Embryonic facial prominence (tissue), 1 donor: ENCODE measurements around the gene THBS3.
"Not testable (repeated sequence)": the region's sequence is repeated elsewhere in the genome, so short reads cannot be mapped to it uniquely, and the experiment has no call there.

Experiments
- DNase-seq: peaks from one replicate; pipeline ENCODE4 v3.0.0-alpha.2; 2016; ENCODE audit errors: extremely low spot score

THBS3 gene

DNA sequence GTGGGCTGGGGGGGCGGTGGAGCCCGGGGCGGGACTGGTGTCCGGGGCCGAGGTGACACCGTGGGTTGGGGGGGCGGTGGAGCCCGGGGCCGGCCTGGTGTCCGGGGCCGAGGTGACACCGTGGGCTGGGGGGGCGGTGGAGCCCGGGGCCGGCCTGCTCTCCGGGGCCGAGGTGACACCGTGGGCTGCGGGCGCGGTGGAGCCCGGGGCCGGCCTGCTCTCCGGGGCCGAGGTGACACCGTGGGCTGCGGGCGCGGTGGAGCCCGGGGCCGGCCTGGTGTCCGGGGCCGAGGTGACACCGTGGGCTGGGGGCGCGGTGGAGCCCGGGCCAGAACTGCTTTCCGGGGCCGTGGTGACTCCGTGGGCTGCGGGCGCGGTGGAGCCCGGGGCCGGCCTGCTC is 17.8 kb downstream of the THBS3 start:
- DNase-seq: not testable (repeated sequence)

- DNase-seq: no peak
Measured at GRCh38 chr1:155188268-155188667, 19.4 kb downstream of the THBS3 start.

DNA sequence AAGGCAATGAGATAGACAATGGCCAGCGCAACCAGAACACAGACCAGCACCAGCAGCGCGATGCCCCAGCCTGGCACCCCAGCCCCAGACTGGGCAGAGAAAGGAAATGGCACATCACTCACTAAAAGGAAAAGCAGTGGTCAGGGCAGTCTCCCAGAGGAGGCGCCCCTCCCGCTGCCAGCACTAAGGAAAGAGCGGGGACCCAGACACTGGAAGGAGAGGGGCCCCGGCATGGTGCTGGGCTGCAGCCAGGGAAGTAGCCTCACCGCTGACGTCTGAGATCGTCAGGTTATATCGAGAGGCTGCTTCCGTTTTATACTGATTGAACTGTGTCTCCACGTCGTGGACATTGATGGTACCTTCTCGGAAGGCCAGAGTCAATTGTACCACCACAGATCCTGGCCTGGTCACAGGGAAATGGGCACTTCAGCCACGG is 20.2 kb downstream of the THBS3 start:
- no peak for DNase-seq

GRCh38 chr1:155186794-155187455 is 20.8 kb downstream of the THBS3 start:
- no peak for DNase-seq

DNA sequence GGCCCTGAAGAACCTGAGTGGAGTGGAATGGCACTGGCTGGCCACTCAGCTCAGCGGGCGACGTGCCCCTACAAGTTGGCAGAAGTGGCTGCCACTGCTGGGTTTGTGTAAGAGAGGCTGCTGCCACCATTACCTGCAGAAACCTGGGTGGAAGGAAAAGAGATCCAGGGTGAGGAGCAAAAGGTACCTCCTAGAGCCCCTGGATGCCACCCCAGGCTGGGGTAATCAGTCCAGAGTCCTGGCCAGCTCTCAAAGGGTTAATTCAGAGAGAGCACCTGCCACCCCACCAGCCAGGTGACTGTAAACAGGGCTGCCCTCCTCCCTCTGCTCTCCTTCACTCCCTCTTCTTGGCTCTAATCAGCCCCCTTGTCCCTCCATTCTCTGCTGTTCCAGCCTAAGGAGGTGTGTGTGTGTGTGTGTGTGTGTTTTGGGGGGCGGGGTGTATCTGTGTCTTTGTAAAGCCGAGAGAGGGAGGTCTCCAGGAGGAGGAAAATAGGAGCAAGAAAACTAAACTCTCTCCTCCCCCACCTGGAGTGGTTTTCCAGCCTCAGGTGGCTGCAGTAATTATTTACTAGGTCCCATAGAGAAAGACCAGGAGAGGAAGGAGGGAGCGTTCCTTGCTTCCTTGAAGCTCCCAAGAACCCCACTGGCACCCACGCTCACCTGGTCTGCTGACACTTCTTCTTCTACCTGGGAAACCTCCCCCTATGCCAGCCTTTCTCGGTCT is 21.5 kb downstream of the THBS3 start:
- DNase-seq: no peak

DNA sequence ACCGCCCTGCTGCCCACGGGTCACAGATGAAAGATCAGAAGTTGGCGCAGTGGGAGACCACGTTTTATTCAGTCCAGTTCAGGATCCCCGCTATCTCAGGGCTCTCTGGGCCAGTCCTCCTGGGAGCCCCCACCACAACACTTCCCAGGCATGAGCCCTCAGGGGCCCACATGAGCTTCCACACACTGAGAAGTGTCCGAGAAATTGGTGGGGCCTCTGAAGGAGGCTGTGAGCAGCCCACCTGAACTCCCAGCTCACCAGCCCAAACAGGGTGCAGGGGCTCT is 22.0 kb downstream of the THBS3 start:
- no peak for DNase-seq

DNA sequence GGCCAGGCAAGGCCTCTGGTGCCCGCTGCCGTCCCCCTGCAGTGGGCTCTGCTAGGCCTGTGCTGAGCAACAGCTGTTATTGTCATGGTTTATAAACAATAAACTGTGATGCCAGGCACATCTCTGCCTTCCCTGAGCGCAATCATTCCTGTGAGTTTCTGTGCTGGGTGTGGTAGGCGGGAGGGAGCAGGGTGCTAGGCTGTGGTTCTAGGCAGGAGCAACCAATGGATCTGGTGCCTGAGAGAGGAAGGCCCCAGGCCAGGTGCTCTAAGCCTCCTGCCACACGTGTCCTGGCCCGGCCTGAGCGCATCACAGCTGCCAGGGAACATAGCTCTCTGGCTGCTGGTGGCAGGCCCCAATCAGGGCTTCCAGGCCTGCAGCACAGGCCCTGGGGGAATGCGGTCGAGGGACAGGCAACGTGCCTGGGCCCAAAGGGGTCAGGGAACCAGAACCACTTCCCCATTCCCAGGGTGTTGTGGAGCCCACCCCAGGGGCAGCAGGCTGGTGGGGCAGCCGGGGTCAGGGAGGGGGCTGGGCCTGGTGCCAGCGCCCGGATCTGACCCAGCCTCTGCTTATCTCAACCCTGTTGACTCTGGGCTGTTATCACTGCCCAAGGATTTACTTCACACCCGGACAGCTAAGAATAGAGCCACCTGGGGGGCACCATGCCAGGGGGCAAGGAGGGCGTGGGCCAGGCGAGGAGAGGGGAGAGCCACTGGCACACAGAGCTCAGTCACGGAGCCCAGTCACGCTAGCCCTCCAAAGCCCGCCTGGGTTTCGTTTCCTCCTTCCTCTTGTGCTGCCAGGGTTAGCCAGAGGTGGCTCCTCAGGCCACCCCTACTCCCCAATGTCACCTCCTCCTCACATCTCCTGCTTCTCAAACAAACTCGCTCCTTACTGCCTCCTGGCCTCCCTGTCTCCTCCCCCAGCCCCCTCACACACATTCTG is 22.6 kb downstream of the THBS3 start:
- no peak for DNase-seq

- no peak for DNase-seq
Measured at GRCh38 chr1:155184351-155184811, 23.3 kb downstream of the THBS3 start.

- DNase-seq: no peak
Measured at GRCh38 chr1:155183775-155184221, 23.9 kb downstream of the THBS3 start.

DNA sequence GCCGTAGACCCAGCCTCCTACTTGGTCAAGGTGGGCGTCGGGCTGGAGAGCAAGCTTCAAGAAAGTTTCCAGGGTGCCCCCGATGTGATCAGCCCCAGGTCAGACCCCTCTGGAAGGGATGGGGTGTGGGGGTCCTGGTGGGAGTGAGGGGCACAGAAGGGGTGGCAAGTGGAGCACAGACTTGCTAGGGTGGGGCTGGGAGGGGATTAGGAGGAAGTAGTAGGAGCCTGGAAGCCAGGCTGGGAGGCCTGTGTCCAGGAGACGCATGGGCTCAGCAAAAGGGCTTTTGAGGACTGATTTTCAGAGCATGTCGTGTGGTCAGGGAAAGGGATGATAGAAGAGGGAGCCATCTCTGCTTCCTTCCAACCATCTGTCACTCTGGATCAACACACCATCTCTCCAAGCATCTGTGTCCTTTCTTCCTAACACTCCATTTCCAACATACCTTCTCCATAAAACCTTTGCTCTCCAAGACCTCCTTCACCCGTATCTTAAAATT is 25.6 kb downstream of the THBS3 start:
- DNase-seq: no peak

- DNase-seq: no peak
Measured at GRCh38 chr1:155181371-155182051, 26.2 kb downstream of the THBS3 start.

- no peak for DNase-seq
Measured at GRCh38 chr1:155179112-155180031, 28.3 kb downstream of the THBS3 start.

DNA sequence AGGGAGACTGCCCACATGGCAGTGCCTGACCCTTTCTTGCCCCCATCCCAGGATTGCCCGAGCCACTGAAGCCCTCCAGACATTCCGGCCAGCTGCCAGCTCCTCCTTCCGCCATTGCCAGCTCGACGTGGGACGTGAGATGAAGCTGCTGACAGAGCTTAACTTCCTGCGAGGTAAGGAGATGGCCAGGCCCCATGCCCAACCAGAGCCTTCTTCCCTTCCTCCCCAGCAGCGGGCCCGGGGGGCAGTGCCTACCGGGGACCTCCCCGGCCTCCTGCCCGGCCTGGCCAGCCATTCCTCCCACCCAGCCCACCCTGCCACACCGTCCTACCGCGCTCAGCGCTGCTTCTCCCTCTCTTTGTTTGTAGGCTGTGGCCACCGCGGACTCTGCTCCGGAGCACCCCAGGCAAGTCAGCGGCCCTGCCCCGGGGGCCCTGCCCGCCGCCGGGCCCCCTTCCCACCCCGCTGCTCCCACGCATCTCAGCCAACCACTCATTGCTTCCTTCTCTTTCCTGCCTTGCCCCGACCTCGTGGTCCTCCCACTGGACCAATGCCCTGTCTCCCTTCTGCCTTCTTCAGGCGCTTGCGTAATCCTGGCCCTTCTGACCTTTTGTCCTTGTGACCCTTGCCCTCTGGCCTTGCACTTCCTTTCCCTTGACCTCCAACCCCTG is 29.1 kb downstream of the THBS3 start:
- DNase-seq: no peak

DNA sequence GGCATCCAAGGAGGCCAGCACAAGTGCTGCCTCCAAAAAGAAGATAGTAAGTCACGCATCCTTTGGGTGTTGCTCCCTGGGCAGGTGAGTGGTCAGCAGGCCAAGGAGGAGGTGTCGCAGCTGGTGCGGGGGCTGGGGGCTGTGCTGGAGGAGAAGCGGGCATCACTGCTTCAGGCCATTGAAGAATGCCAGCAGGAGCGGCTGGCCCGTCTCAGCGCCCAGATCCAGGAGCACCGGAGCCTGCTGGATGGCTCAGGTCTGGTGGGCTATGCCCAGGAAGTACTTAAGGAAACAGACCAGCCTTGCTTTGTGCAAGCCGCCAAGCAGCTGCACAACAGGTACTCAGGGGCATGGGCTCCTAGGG is 29.8 kb downstream of the THBS3 start:
- DNase-seq: no peak

- no peak for DNase-seq
Measured at GRCh38 chr1:155177192-155177917, 30.3 kb downstream of the THBS3 start.

DNA sequence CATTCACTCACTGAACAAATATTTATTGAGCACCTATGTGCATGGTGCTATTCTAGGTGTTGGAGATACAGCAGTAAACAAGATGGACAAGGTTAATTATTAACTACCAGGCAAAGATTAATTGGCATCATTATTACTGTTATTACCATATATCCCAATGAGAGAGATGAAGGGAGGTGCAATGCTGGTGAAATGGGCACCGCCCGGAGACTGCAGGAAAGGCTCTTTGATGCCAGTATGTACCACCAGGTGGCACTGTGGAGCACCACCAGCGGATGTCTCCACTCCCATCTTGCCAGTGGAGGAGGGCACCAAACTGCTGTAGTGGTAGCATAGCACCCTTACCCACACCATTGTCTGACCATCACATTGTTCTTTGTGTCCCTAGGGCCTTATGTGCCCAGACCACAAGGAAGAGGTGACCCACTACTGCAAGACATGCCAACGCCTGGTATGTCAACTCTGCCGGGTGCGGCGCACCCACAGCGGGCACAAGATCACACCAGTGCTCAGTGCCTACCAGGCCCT is 31.1 kb downstream of the THBS3 start:
- DNase-seq: no peak

- no peak for DNase-seq
Measured at GRCh38 chr1:155175927-155176371, 31.7 kb downstream of the THBS3 start.

- no peak for DNase-seq
Measured at GRCh38 chr1:155175281-155175926, 32.3 kb downstream of the THBS3 start.
